Testis (tissue), 5 donors: ENCODE data around the gene VAMP5. TPM values are rescaled to one million over a fixed set of nuclear protein-coding genes. Genes with fewer than 3 reads are reported as not detected.
A peak's percentile ranks its signal among the peaks of the same experiment; 100 is the strongest.

Experiments used
- DNase-seq: peaks from one replicate; pipeline ENCODE4 v3.0.0-alpha.2; 2019
- H3K27ac ChIP-seq, 2 donors: fragments of 200-600 bp; sonication (generic); one replicate each; pipeline ENCODE4 v1.5.1; 2019
- H3K27me3 ChIP-seq: fragments of 200-600 bp; sonication (generic); one replicate; pipeline ENCODE4 v1.5.1; 2019
- H3K36me3 ChIP-seq: fragments of 200-600 bp; sonication (generic); one replicate; pipeline ENCODE4 v1.5.1; 2017; ENCODE audit warnings: low read depth; ENCODE audit errors: missing control alignments
- H3K4me1 ChIP-seq: fragments of 200-600 bp; sonication (generic); one replicate; pipeline ENCODE4 v1.5.1; 2019
- H3K4me3 ChIP-seq, 2 donors: fragments of 200-600 bp; sonication (generic); one replicate each; pipeline ENCODE4 v1.5.1; 2017 to 2019
- H3K9me3 ChIP-seq: fragments of 200-600 bp; sonication (generic); one replicate; pipeline ENCODE4 v1.5.1; 2017
- POLR2A ChIP-seq: fragments of 450-650 bp; IDR thresholded peaks from one replicate; pipeline ENCODE4 v1.6.1; 2017; ENCODE audit warnings: antibody characterized with exemption, mild to moderate bottlenecking, moderate library complexity
- WGBS, 2 donors: methylation state at CpG; one replicate each; pipeline ENCODE4 v1.1.5; 2018; 5-methylcytosine and 5-hydroxymethylcytosine counted together
- intact Hi-C: fragments of 100-400 bp; cut with DNase I; formaldehyde crosslinking; loops from one replicate; pipeline ENCODE4 v1.15.1; 2023; ENCODE audit warnings: low total_unique reads
- long read RNA-seq, 2 donors: transcript quantifications; one replicate each; lab custom pipeline, GENCODE V29; 2026
- polyA plus RNA-seq: library from polyadenylated mRNA; stranded (reverse); fragments of 350-450 nt; fragmentation: Illumina TruSeq; extraction: RNeasy Lipid Tissue Mini Kit (QIAGEN cat#74804); gene quantifications from one replicate; pipeline ENCODE4 v1.2.3, GENCODE V29; 2014; ENCODE audit warnings: low read depth, low replicate concordance; ENCODE audit not compliant: insufficient read depth
- total RNA-seq, 2 donors: library from RNA; depleted of rRNA; stranded (reverse); fragments of >200 nt; gene quantifications; one replicate each; pipeline ENCODE4 v1.2.3, GENCODE V29; 2016
- TF ChIP-seq, protein P1 (sequence below), 3 experiments: fragments of 450-650 bp in 2 of 3; fragments of 200-600 bp in 1 of 3; sonication (generic) in 1 of 3; IDR thresholded peaks; one replicate each; pipeline ENCODE4 v1.5.1; 2016 to 2019; ENCODE audit warnings: antibody characterized with exemption in 3 of 3, mild to moderate bottlenecking in 2 of 3, moderate library complexity in 1 of 3

VAMP5 gene, protein sequence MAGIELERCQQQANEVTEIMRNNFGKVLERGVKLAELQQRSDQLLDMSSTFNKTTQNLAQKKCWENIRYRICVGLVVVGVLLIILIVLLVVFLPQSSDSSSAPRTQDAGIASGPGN
- 10 to 100 TPM in 1 of 2 donors, 1 to 10 TPM in 1; 4.9 to 17.5 TPM for total RNA-seq
- polyA plus RNA-seq = 36.8 TPM
- long read RNA-seq, donor 1, transcript VAMP5-201 (3 exons, 689 nt) = major isoform, 19 of 19 reads
- long read RNA-seq, donor 1, partial matches to known transcripts = 0 of 19 reads
- long read RNA-seq, donor 1, other reads (novel, unspliced or antisense) = 0 of 19 reads
- long read RNA-seq, donor 2, transcript VAMP5-201 (3 exons, 689 nt) = major isoform, 8 of 15 reads
- long read RNA-seq, donor 2, partial matches to known transcripts = 6 of 15 reads
- long read RNA-seq, donor 2, other reads (novel, unspliced or antisense) = 0 of 15 reads

DNA sequence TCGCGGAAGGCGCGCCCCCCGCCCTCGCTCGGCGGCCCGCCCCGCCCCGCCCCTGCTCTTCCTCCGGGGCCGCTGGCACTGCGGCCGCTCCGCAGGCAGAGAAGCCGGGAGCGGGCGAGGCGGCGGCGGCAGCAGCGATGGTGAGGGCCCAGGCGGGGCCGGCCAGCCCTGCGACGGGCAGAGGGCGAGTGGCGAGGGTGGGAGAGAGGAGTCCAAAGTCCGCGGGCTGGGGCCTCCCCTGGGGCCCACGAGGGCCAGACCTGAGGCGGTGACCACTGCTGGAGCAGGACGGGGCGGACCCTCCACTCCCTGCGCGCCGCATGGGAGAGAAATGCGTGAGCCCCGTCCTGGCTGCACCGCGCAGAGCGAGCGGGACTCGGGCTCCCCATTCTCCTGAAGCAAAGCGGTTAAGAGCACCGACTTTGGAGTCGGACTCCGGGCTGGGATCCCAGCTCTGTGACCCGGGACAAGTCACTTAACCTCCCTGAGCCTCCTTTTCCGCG is at the start of gene VAMP5:
Gene VAMP5, plus strand, starts transcription at position 78 of the 503 bp plus-strand sequence. Its CDS starts 60 bp downstream, at position 138.
- no peak for DNase-seq
- peak within 1 kb of the TSS; percentile 62 to 65 for H3K4me3 ChIP-seq
- H3K4me1 ChIP-seq = peaks cover 43% of the 10 kb centered on the region
- no peak for TF ChIP-seq POLR2A
- TF ChIP-seq, protein P1, sequence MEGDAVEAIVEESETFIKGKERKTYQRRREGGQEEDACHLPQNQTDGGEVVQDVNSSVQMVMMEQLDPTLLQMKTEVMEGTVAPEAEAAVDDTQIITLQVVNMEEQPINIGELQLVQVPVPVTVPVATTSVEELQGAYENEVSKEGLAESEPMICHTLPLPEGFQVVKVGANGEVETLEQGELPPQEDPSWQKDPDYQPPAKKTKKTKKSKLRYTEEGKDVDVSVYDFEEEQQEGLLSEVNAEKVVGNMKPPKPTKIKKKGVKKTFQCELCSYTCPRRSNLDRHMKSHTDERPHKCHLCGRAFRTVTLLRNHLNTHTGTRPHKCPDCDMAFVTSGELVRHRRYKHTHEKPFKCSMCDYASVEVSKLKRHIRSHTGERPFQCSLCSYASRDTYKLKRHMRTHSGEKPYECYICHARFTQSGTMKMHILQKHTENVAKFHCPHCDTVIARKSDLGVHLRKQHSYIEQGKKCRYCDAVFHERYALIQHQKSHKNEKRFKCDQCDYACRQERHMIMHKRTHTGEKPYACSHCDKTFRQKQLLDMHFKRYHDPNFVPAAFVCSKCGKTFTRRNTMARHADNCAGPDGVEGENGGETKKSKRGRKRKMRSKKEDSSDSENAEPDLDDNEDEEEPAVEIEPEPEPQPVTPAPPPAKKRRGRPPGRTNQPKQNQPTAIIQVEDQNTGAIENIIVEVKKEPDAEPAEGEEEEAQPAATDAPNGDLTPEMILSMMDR (IDR thresholded peaks at IDR 0.05) = no peak
- H3K36me3 ChIP-seq = no peaks in the 10 kb centered on the region
- peak within 1 kb of the TSS; percentile 4 to 86 for H3K27ac ChIP-seq
- intact Hi-C loops = no loop called here
- H3K9me3 ChIP-seq = no peaks in the 10 kb centered on the region
- WGBS, 2 donors = 1% methylated on average over 44 of the region's 52 CpGs; no CpG with 5 or more reads in 1 of the 2 donors
- H3K27me3 ChIP-seq = no peaks in the 10 kb centered on the region

DNA sequence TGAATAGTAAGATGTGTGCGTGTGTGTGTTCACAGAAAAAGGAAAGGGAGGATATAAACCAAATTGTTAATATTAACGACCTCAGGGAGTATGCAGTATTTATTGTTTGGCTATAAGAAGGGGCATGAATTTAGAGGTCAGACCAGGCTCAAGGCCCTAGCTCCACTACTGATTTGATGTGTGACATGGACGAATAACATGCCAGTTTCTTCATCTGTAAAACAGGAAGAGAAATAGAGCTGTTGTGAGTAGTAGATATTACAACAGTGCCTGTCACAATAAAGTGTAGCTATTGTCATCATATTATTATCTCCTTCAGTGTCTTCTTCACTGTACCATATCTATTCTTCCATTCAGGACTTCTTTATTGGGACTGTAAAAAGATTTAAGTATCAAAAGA is 49.4 kb upstream of the VAMP5 start:
- H3K27me3 ChIP-seq = no peaks in the 10 kb centered on the region
- DNase-seq = no peak
- H3K4me3 ChIP-seq = no peak overlapping the region
- WGBS, 2 donors = 65 to 69% methylated on average over 3 of the region's 3 CpGs
- intact Hi-C loops = loop anchor here (5.0 kb wide), 1 partner anchor 98 kb away; no protein-coding TSS in a partner anchor
- TF ChIP-seq, protein P1 (IDR thresholded peaks at IDR 0.05) = no peak
- no peak for TF ChIP-seq POLR2A
- H3K4me1 ChIP-seq = peaks cover 12% of the 10 kb centered on the region
- no peaks in the 10 kb centered on the region for H3K36me3 ChIP-seq
- H3K27ac ChIP-seq = peak overlapping the region in 1 of 2 donors; percentile 4
- H3K9me3 ChIP-seq = no peaks in the 10 kb centered on the region

DNA sequence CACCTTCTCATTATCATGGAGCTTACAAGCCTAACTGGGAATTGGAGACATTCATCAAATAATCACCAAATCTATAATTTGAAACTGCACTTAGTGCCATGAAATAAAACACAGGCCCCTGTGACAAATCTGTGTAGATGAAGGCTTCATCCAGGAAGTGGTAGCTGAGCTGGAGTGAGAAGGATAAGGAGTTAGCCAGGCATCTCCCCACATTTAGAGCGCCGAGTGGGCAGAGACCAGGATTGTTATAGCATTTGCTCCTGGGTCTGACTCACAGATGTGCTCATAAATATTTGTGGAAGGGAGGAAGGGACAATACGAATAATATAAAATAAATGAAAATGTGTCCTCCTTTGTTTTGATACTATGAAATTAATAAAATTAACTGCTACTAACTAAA is 47.8 kb upstream of the VAMP5 start:
- TF ChIP-seq, protein P1 (IDR thresholded peaks at IDR 0.05) = no peak
- no peak for TF ChIP-seq POLR2A
- H3K27ac ChIP-seq = peak overlapping the region; percentile 99
- H3K27me3 ChIP-seq = no peaks in the 10 kb centered on the region

DNA sequence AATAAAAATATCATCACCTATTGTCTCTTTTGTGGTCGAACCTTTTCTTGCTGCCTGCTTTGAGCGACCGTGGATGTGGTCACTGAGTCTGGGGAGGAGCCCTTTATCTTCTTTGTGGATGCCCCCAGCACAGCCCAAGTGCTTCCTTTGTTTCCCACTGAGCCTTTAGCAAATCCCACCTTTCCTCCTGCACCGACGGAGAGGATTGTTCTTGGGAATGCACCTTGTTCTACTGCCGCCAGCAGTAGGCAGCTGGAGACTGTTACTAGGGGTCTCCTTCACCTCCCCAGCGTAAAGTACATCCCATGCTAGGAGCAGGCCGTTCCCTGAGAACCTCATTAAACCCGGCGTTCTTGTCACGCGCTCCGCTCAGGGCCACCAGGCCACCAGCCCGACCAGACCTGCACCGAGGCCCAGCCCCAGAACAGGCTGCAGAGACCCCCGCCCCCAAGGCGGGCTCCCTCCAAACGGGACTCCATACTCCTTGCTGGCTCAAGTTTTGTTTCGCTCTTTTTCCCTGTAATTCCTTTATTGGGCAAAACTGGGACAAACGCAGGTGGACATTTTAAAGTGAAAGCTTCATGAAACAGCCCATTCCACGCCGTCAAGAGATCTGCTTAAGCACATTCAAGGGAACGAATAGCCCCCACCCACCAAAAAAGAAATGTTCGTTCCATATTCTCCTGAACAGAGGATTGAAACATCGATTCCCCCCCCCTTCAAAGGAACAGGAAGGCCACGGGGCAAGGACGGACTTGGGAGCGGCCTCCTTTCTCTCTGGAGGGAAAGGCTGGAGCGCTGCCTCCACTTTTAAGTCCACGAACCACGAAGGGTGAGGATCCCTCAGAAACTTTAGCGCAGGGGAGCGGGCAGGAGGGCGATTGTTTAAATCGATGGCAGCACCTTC is 46.4 kb upstream of the VAMP5 start:
- intact Hi-C loops = loop anchor here (5.0 kb wide), 1 partner anchor 101 kb away; no protein-coding TSS in a partner anchor
- H3K27ac ChIP-seq = peak overlapping the region; percentile 99
- DNase-seq = peak; percentile 84
- TF ChIP-seq POLR2A = no peak
- TF ChIP-seq, protein P1 (IDR thresholded peaks at IDR 0.05) = no peak
- peak overlapping the region; percentile 87 to 94 for H3K4me3 ChIP-seq
- WGBS, 2 donors = 0% methylated on average over 34 to 35 of the region's 35 CpGs
- H3K4me1 ChIP-seq = peaks cover 26% of the 10 kb centered on the region
- H3K9me3 ChIP-seq = no peaks in the 10 kb centered on the region
- no peaks in the 10 kb centered on the region for H3K27me3 ChIP-seq
- H3K36me3 ChIP-seq = no peaks in the 10 kb centered on the region

More for the DNA sequence above, 47.8 kb upstream of the VAMP5 start:
- WGBS, 2 donors = 38 to 56% methylated on average over 3 of the region's 3 CpGs
- Histone ChIP-seq H3K4me1 (peaks cover 18% of the 10 kb centered on the region), H3K36me3 (no peaks in the 10 kb centered on the region), H3K4me3 (no peak overlapping the region), H3K9me3 (no peaks in the 10 kb centered on the region)
- intact Hi-C loops = loop anchor here (5.0 kb wide), 1 partner anchor 99 kb away; no protein-coding TSS in a partner anchor
- no peak for DNase-seq
